Kidney (tissue), 14 donors: ENCODE data around the gene TMEM144. TPM values are rescaled to one million over a fixed set of nuclear protein-coding genes. Genes with fewer than 3 reads are reported as not detected.
"Not testable (repeated sequence)": the region's sequence is repeated elsewhere in the genome, so short reads cannot be mapped to it uniquely, and the experiment has no call there.

Experiments used
- DNase-seq, 5 donors: peaks; one replicate each; pipeline ENCODE4 v3.0.0-alpha.2; 2013 to 2020
- FAIRE-seq: peaks from 2 replicates; lab custom pipeline; 2012; peaks lifted over from hg19 to GRCh38; lab: Jason Lieb, UNC
- H3K27ac ChIP-seq, 2 donors: one replicate each; pipeline ENCODE4 v1.7.0; 2013; ENCODE audit warnings: low read depth in 2 of 2, low read length in 2 of 2, inconsistent platforms in 1 of 2
- H3K27me3 ChIP-seq: one replicate; pipeline ENCODE4 v1.7.1; 2013; ENCODE audit warnings: low read length, inconsistent platforms; ENCODE audit not compliant: control insufficient read depth, insufficient read depth
- H3K36me3 ChIP-seq, 3 donors: one replicate each; pipeline versions ENCODE4 v1.7.0 to v1.7.1; 2013; ENCODE audit warnings: low read length in 3 of 3, control low read depth in 1 of 3, inconsistent platforms in 1 of 3; ENCODE audit not compliant: insufficient read depth in 3 of 3, control insufficient read depth in 2 of 3
- H3K4me1 ChIP-seq, 3 donors: one replicate each; pipeline versions ENCODE4 v1.7.0 to v1.7.1; 2013; ENCODE audit warnings: low read length in 3 of 3, inconsistent platforms in 1 of 3, low read depth in 1 of 3; ENCODE audit not compliant: control insufficient read depth in 2 of 3, insufficient read depth in 2 of 3
- H3K4me3 ChIP-seq, 3 donors: one replicate each; pipeline versions ENCODE4 v1.7.0 to v1.8.1; 2013; ENCODE audit warnings: low read length in 3 of 3, control low read depth in 1 of 3, inconsistent platforms in 1 of 3
- H3K9ac ChIP-seq, 3 donors: one replicate each; pipeline versions ENCODE4 v1.7.0 to v1.7.1; 2013; ENCODE audit warnings: low read length in 3 of 3, control low read depth in 1 of 3, inconsistent platforms in 1 of 3
- H3K9me3 ChIP-seq, 3 donors: one replicate each; pipeline versions ENCODE4 v1.7.0 to v1.7.1; 2013; ENCODE audit warnings: low read length in 3 of 3, control low read depth in 1 of 3, inconsistent platforms in 1 of 3; ENCODE audit not compliant: control insufficient read depth in 2 of 3, insufficient read depth in 1 of 3
- CTCF ChIP-seq: IDR thresholded peaks from 3 replicates; pipeline ENCODE4 v1.5.1; 2012; ENCODE audit warnings: mild to moderate bottlenecking, moderate library complexity, borderline replicate concordance; ENCODE audit not compliant: insufficient read depth; ENCODE audit errors: extremely low read depth
- intact Hi-C: fragments of 100-400 bp; cut with DNase I; formaldehyde crosslinking; loops from one replicate; pipeline ENCODE4 v1.11.1; 2022
- polyA plus RNA-seq: library from polyadenylated mRNA; stranded (reverse); fragments of 350-450 nt; fragmentation: Illumina TruSeq; extraction: RNeasy Lipid Tissue Mini Kit (QIAGEN cat#74804); gene quantifications from one replicate; pipeline ENCODE4 v1.2.3, GENCODE V29; 2014; ENCODE audit warnings: low read depth, low replicate concordance; ENCODE audit not compliant: insufficient read depth
- total RNA-seq: library from RNA; stranded (reverse); fragmentation: NEBNext Ultra II Directional; extraction: Animal tissue kit (Norgen Biotek cat#: 25700); gene quantifications from one replicate; pipeline ENCODE4 v1.2.1, GENCODE V29; 2021
- donor health status: control.
- donor health status: control.
- donor health status: control.
- donor health status: control.
- donor health status: control.
- donor health status: DM: yes; HTN: yes; CAD: no.
- donor health status: Normal renal cell carcinoma (clear cell type).

TMEM144 gene
- total and polyA plus RNA-seq, 2 donors from 2014 or later: 3.3 to 9.8 TPM

GRCh38 chr4:158274636-158275035 is 64.3 kb downstream of the TMEM144 start:
- Histone ChIP-seq H3K4me3 (no peak overlapping the region), H3K4me1 (no peaks in the 10 kb centered on the region), H3K36me3 (no peaks in the 10 kb centered on the region), H3K27ac (no peak overlapping the region), H3K9ac (no peak overlapping the region), H3K9me3 (no peaks in the 10 kb centered on the region), H3K27me3 (no peaks in the 10 kb centered on the region)
- TF ChIP-seq CTCF: no peak
- no peak for FAIRE-seq
- intact Hi-C loops: no loop called here
- no peak for DNase-seq

GRCh38 chr4:158277558-158277957 is 67.3 kb downstream of the TMEM144 start:
- FAIRE-seq: no peak
- H3K27me3 ChIP-seq: no peaks in the 10 kb centered on the region
- no peak for TF ChIP-seq CTCF
- no peaks in the 10 kb centered on the region for H3K36me3 ChIP-seq
- intact Hi-C loops: no loop called here
- no peak overlapping the region for H3K27ac ChIP-seq
- DNase-seq: no peak
- no peaks in the 10 kb centered on the region for H3K4me1 ChIP-seq
- H3K9me3 ChIP-seq: no peaks in the 10 kb centered on the region
- H3K9ac ChIP-seq: no peak overlapping the region
- H3K4me3 ChIP-seq: no peak overlapping the region

DNA sequence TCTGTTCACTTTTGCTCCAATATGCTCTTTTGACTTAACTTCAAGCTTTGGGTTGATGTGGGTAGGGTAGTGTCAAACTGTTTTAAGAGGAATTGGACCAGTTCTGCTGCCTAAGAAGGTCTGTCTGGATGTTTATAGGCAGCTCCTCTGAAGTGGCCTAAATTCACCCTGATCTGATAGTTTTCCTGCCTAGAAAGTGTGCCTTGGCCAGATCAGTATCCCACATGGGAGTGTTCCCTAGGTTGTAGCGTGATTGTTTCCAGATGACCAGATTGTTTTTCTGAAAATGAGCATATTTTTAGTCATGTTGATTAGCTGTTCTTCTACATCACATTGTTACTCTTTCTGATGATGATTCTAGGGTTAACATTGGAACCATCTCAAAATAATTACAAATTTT is 68.8 kb downstream of the TMEM144 start:
- intact Hi-C loops, H3K4me1 ChIP-seq, H3K9me3 ChIP-seq, H3K4me3 ChIP-seq, H3K36me3 ChIP-seq, H3K27ac ChIP-seq, DNase-seq, H3K27me3 ChIP-seq, H3K9ac ChIP-seq: not testable (repeated sequence)
- peak; percentile 42 for FAIRE-seq

DNA sequence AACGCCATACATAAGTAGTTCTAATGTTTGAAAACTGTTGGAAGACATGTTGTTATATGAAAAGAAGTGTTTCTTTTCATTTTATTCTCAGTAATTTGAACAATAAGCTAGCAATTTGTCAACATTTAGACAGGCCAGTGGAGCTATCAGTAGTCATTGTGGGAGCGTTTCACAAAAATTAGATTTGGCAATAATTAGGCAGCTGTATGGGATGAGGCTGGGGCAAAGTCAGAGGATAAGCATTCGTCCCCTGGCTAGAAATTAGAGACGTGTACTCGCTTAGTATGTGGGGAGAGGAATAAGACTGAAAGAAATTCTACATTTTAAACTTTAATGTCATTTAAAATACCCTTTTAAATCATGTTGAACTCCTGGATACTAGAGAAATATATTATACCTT is 70.6 kb downstream of the TMEM144 start:
- no peak overlapping the region for H3K4me3 ChIP-seq
- no peak overlapping the region for H3K27ac ChIP-seq
- no peaks in the 10 kb centered on the region for H3K36me3 ChIP-seq
- intact Hi-C loops: no loop called here
- FAIRE-seq: no peak
- no peaks in the 10 kb centered on the region for H3K9me3 ChIP-seq
- no peaks in the 10 kb centered on the region for H3K27me3 ChIP-seq
- no peaks in the 10 kb centered on the region for H3K4me1 ChIP-seq
- TF ChIP-seq CTCF: no peak
- DNase-seq: no peak
- H3K9ac ChIP-seq: no peak overlapping the region
